ENCODE measurements around the gene ALOXE3. TPM values are rescaled to one million over a fixed set of nuclear protein-coding genes. Genes with fewer than 3 reads are reported as not detected.

The ALOXE3 gene
- total RNA-seq, 1 donor from 2014 or later: not detected

- TF ChIP-seq, protein P1, sequence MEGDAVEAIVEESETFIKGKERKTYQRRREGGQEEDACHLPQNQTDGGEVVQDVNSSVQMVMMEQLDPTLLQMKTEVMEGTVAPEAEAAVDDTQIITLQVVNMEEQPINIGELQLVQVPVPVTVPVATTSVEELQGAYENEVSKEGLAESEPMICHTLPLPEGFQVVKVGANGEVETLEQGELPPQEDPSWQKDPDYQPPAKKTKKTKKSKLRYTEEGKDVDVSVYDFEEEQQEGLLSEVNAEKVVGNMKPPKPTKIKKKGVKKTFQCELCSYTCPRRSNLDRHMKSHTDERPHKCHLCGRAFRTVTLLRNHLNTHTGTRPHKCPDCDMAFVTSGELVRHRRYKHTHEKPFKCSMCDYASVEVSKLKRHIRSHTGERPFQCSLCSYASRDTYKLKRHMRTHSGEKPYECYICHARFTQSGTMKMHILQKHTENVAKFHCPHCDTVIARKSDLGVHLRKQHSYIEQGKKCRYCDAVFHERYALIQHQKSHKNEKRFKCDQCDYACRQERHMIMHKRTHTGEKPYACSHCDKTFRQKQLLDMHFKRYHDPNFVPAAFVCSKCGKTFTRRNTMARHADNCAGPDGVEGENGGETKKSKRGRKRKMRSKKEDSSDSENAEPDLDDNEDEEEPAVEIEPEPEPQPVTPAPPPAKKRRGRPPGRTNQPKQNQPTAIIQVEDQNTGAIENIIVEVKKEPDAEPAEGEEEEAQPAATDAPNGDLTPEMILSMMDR (IDR thresholded peaks at IDR 0.05; ENCODE audit: partially characterized antibody, unreplicated experiment): no peak
- H3K4me1 Mint-ChIP-seq (ENCODE audit: low read depth, unreplicated experiment): no peaks in the 10 kb centered on the region
- H3K36me3 Mint-ChIP-seq (ENCODE audit: unreplicated experiment): no peaks in the 10 kb centered on the region
- no peak overlapping the region for H3K4me3 Mint-ChIP-seq (ENCODE audit: unreplicated experiment)
- peaks cover 3% of the 10 kb centered on the region for H3K9me3 Mint-ChIP-seq (ENCODE audit: unreplicated experiment)
- peaks cover 10% of the 10 kb centered on the region for H3K27me3 Mint-ChIP-seq (ENCODE audit: unreplicated experiment)
- H3K27ac Mint-ChIP-seq (ENCODE audit: unreplicated experiment): no peak overlapping the region
- no peak for DNase-seq
Measured at GRCh38 chr17:8103549-8103948, 14.8 kb downstream of the ALOXE3 start.

GRCh38 chr17:8101721-8102120 lies 16.6 kb downstream of the ALOXE3 start:
- TF ChIP-seq, protein P1 (IDR thresholded peaks at IDR 0.05; ENCODE audit: partially characterized antibody, unreplicated experiment): no peak
- H3K9me3 Mint-ChIP-seq (ENCODE audit: unreplicated experiment): peaks cover 6% of the 10 kb centered on the region
- no peak for DNase-seq
- H3K27ac Mint-ChIP-seq (ENCODE audit: unreplicated experiment): no peak overlapping the region
- H3K4me3 Mint-ChIP-seq (ENCODE audit: unreplicated experiment): no peak overlapping the region
- H3K27me3 Mint-ChIP-seq (ENCODE audit: unreplicated experiment): peaks cover 13% of the 10 kb centered on the region
- H3K4me1 Mint-ChIP-seq (ENCODE audit: low read depth, unreplicated experiment): no peaks in the 10 kb centered on the region
- H3K36me3 Mint-ChIP-seq (ENCODE audit: unreplicated experiment): no peaks in the 10 kb centered on the region

- peaks cover 10% of the 10 kb centered on the region for H3K27me3 Mint-ChIP-seq (ENCODE audit: unreplicated experiment)
- H3K9me3 Mint-ChIP-seq (ENCODE audit: unreplicated experiment): peaks cover 7% of the 10 kb centered on the region
- H3K4me1 Mint-ChIP-seq (ENCODE audit: low read depth, unreplicated experiment): no peaks in the 10 kb centered on the region
- TF ChIP-seq, protein P1 (IDR thresholded peaks at IDR 0.05; ENCODE audit: partially characterized antibody, unreplicated experiment): no peak
- no peak overlapping the region for H3K27ac Mint-ChIP-seq (ENCODE audit: unreplicated experiment)
- no peaks in the 10 kb centered on the region for H3K36me3 Mint-ChIP-seq (ENCODE audit: unreplicated experiment)
- no peak for DNase-seq
- H3K4me3 Mint-ChIP-seq (ENCODE audit: unreplicated experiment): no peak overlapping the region
Measured at GRCh38 chr17:8100763-8101162, 17.6 kb downstream of the ALOXE3 start.

GRCh38 chr17:8100111-8100510 lies 18.2 kb downstream of the ALOXE3 start:
- no peak for DNase-seq
- Mint-ChIP-seq H3K27me3 (ENCODE audit: unreplicated experiment) (peaks cover 7% of the 10 kb centered on the region), H3K36me3 (ENCODE audit: unreplicated experiment) (no peaks in the 10 kb centered on the region), H3K4me3 (ENCODE audit: unreplicated experiment) (no peak overlapping the region), H3K4me1 (ENCODE audit: low read depth, unreplicated experiment) (no peaks in the 10 kb centered on the region), H3K27ac (ENCODE audit: unreplicated experiment) (no peak overlapping the region), H3K9me3 (ENCODE audit: unreplicated experiment) (peaks cover 6% of the 10 kb centered on the region)
- TF ChIP-seq, protein P1 (IDR thresholded peaks at IDR 0.05; ENCODE audit: partially characterized antibody, unreplicated experiment): no peak

DNA sequence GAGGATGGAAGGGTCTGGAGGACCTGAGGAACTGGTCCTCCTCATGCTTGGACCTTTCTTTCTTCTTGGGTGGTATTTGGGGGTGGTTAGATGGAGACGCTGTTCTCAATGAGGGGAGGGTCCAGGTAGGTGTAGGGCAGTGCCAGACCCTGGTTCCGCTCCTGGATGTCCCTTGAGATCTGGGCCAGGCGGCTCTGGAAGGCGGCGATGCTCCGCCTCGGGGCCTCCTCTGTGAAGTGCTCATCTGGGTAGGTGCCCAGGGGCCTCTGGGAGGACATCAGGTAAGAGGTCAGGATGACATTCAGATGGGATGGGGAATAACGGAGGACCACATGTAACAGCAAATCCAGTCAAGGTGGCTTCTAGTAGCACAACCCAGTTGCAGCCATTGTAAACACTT lies 21.8 kb downstream of the ALOXE3 start:
- Mint-ChIP-seq H3K27me3 (ENCODE audit: unreplicated experiment) (peaks cover 8% of the 10 kb centered on the region), H3K27ac (ENCODE audit: unreplicated experiment) (no peak overlapping the region), H3K9me3 (ENCODE audit: unreplicated experiment) (peaks cover 6% of the 10 kb centered on the region), H3K4me3 (ENCODE audit: unreplicated experiment) (no peak overlapping the region), H3K4me1 (ENCODE audit: low read depth, unreplicated experiment) (no peaks in the 10 kb centered on the region), H3K36me3 (ENCODE audit: unreplicated experiment) (no peaks in the 10 kb centered on the region)
- TF ChIP-seq, protein P1 (IDR thresholded peaks at IDR 0.05; ENCODE audit: partially characterized antibody, unreplicated experiment): no peak
- no peak for DNase-seq
